ENCODE measurements around the gene MAP3K15.

MAP3K15 gene

GRCh38 chrX:19514791-19515614 is at the start of gene MAP3K15:
Gene MAP3K15 (minus strand): TSS chrX:19515508. CDS start chrX:19515261, 247 bp downstream.
- peak; percentile 12 for DNase-seq

- no peak for DNase-seq
Observed at GRCh38 chrX:19564606-19565005, 49.3 kb upstream of the MAP3K15 start.

- DNase-seq = no peak
Observed at GRCh38 chrX:19563746-19564145, 48.4 kb upstream of the MAP3K15 start.

- DNase-seq = no peak
Observed at GRCh38 chrX:19563327-19563726, 48.0 kb upstream of the MAP3K15 start.

- no peak for DNase-seq
Observed at GRCh38 chrX:19560611-19561010, 45.3 kb upstream of the MAP3K15 start.

- DNase-seq = no peak
Observed at GRCh38 chrX:19557822-19558221, 42.5 kb upstream of the MAP3K15 start.

GRCh38 chrX:19556202-19556601 is 40.9 kb upstream of the MAP3K15 start:
- DNase-seq = no peak

GRCh38 chrX:19555683-19556082 is 40.4 kb upstream of the MAP3K15 start:
- DNase-seq = no peak

- DNase-seq = no peak
Observed at GRCh38 chrX:19555236-19555635, 39.9 kb upstream of the MAP3K15 start.

GRCh38 chrX:19554786-19555185 is 39.5 kb upstream of the MAP3K15 start:
- DNase-seq = no peak

GRCh38 chrX:19552793-19553192 is 37.5 kb upstream of the MAP3K15 start:
- no peak for DNase-seq

GRCh38 chrX:19549838-19550237 is 34.5 kb upstream of the MAP3K15 start:
- DNase-seq = no peak

GRCh38 chrX:19548934-19549333 is 33.6 kb upstream of the MAP3K15 start:
- no peak for DNase-seq

GRCh38 chrX:19548279-19548678 is 33.0 kb upstream of the MAP3K15 start:
- DNase-seq = no peak

- DNase-seq = no peak
Observed at GRCh38 chrX:19545651-19546050, 30.3 kb upstream of the MAP3K15 start.

GRCh38 chrX:19544693-19545305 is 29.5 kb upstream of the MAP3K15 start:
- peak; percentile 50 for DNase-seq

- no peak for DNase-seq
Observed at GRCh38 chrX:19543951-19544381, 28.7 kb upstream of the MAP3K15 start.

GRCh38 chrX:19543020-19543715 is 27.9 kb upstream of the MAP3K15 start:
- DNase-seq = no peak

- DNase-seq = no peak
Observed at GRCh38 chrX:19541931-19542330, 26.6 kb upstream of the MAP3K15 start.

GRCh38 chrX:19541196-19541595 is 25.9 kb upstream of the MAP3K15 start:
- no peak for DNase-seq

- no peak for DNase-seq
Observed at GRCh38 chrX:19540076-19540475, 24.8 kb upstream of the MAP3K15 start.

GRCh38 chrX:19539665-19540064 is 24.4 kb upstream of the MAP3K15 start:
- DNase-seq = no peak

- peak; percentile 36 for DNase-seq
Observed at GRCh38 chrX:19535476-19535875, 20.2 kb upstream of the MAP3K15 start.

- peak; percentile 9 for DNase-seq
Observed at GRCh38 chrX:19532709-19533108, 17.4 kb upstream of the MAP3K15 start.

Data from NCI-H1092 treated with DMSO at 0.1 percent for 48 hours (cell line).